HFFc6 (cell line): Measurements from ENCODE around the gene KIF1C. TPM values are rescaled to one million over a fixed set of nuclear protein-coding genes. Genes with fewer than 3 reads are reported as not detected.

Source experiments
- DNase-seq: peaks from one replicate; pipeline ENCODE4 v3.0.0-alpha.2; 2018
- H3K27ac Mint-ChIP-seq: 2 replicates; pipeline ENCODE4 v1.8.0; 2020; ENCODE audit warnings: mild to moderate bottlenecking, mixed read lengths
- H3K27me3 Mint-ChIP-seq: 2 replicates; pipeline ENCODE4 v1.8.0; 2021; ENCODE audit warnings: mild to moderate bottlenecking, moderate library complexity, mixed read lengths; ENCODE audit not compliant: insufficient read depth
- H3K36me3 Mint-ChIP-seq: 2 replicates; pipeline ENCODE4 v1.8.0; 2021; ENCODE audit warnings: low read depth, mixed read lengths
- H3K4me1 Mint-ChIP-seq: 2 replicates; pipeline ENCODE4 v1.8.0; 2020; ENCODE audit warnings: low read depth, mixed read lengths
- H3K4me3 Mint-ChIP-seq: 2 replicates; pipeline ENCODE4 v1.8.0; 2020; ENCODE audit warnings: mild to moderate bottlenecking, moderate library complexity, mixed read lengths
- H3K9me3 Mint-ChIP-seq: 2 replicates; pipeline ENCODE4 v1.8.0; 2020; ENCODE audit warnings: mild to moderate bottlenecking, mixed read lengths
- total RNA-seq, 6 experiments: library from RNA; stranded (reverse); fragmentation: NEBNext Ultra II Directional; extraction: Animal tissue kit (Norgen Biotek cat#: 25700); gene quantifications; 2 replicates in 1 of 6; 3 replicates in 5 of 6; pipeline ENCODE4 v1.2.3, GENCODE V29; 2021
- TF ChIP-seq, protein P1 (sequence below): fragments of 200-600 bp; sonication (generic); IDR thresholded peaks from 2 replicates; pipeline ENCODE4 v1.5.0; 2021; ENCODE audit warnings: antibody characterized with exemption, mild to moderate bottlenecking

Gene KIF1C
- total RNA-seq, 6 experiments from 2014 or later: 174 to 200 (median 178) TPM

GRCh38 chr17:4956493-4957061 is 41.2 kb upstream of the KIF1C start:
- H3K36me3 Mint-ChIP-seq: peaks cover 31% of the 10 kb centered on the region
- H3K9me3 Mint-ChIP-seq: no peaks in the 10 kb centered on the region
- no peak overlapping the region for H3K27ac Mint-ChIP-seq
- no peak overlapping the region for H3K4me3 Mint-ChIP-seq
- peaks cover 22% of the 10 kb centered on the region for H3K4me1 Mint-ChIP-seq
- TF ChIP-seq, protein P1, sequence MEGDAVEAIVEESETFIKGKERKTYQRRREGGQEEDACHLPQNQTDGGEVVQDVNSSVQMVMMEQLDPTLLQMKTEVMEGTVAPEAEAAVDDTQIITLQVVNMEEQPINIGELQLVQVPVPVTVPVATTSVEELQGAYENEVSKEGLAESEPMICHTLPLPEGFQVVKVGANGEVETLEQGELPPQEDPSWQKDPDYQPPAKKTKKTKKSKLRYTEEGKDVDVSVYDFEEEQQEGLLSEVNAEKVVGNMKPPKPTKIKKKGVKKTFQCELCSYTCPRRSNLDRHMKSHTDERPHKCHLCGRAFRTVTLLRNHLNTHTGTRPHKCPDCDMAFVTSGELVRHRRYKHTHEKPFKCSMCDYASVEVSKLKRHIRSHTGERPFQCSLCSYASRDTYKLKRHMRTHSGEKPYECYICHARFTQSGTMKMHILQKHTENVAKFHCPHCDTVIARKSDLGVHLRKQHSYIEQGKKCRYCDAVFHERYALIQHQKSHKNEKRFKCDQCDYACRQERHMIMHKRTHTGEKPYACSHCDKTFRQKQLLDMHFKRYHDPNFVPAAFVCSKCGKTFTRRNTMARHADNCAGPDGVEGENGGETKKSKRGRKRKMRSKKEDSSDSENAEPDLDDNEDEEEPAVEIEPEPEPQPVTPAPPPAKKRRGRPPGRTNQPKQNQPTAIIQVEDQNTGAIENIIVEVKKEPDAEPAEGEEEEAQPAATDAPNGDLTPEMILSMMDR: peak; percentile 52; the same call in 1 of the 2 replicates
- H3K27me3 Mint-ChIP-seq: peaks cover 6% of the 10 kb centered on the region
- no peak for DNase-seq

DNA sequence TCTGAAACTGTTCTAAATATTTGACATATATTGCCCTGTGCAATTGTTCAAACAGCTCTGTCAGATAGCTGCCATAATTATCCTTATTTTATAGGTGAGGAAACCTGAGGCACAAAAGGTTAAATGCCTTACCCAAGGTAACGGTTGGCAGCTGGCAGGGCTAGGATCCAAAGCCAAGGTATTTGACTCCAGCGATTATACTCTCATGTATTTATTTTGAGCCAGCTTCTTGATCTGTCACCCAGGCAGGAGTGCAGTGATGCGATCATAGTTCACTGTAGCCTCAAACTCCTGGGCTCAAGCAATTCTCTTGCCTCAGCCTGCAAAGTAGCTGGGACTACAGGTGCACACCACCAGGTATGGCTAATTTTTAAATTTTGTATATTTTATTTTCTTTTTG is 39.6 kb upstream of the KIF1C start:
- H3K36me3 Mint-ChIP-seq: peaks cover 31% of the 10 kb centered on the region
- no peak overlapping the region for H3K27ac Mint-ChIP-seq
- H3K27me3 Mint-ChIP-seq: peaks cover 6% of the 10 kb centered on the region
- TF ChIP-seq, protein P1: no peak
- no peaks in the 10 kb centered on the region for H3K9me3 Mint-ChIP-seq
- peaks cover 13% of the 10 kb centered on the region for H3K4me1 Mint-ChIP-seq
- no peak overlapping the region for H3K4me3 Mint-ChIP-seq
- DNase-seq: no peak

- TF ChIP-seq, protein P1: no peak
- H3K27me3 Mint-ChIP-seq: peaks cover 8% of the 10 kb centered on the region
- H3K4me1 Mint-ChIP-seq: 0 out of 2 replicates have a peak, but pooled peaks cover under 1% of the 10 kb centered on the region
- no peak overlapping the region for H3K4me3 Mint-ChIP-seq
- peaks cover 31% of the 10 kb centered on the region for H3K36me3 Mint-ChIP-seq
- DNase-seq: no peak
- no peak overlapping the region for H3K27ac Mint-ChIP-seq
- no peaks in the 10 kb centered on the region for H3K9me3 Mint-ChIP-seq
These were observed 38.3 kb upstream of the KIF1C start for GRCh38 chr17:4959261-4959965.

- H3K27ac Mint-ChIP-seq: no peak overlapping the region
- peaks cover 4% of the 10 kb centered on the region for H3K4me1 Mint-ChIP-seq
- peaks cover 35% of the 10 kb centered on the region for H3K36me3 Mint-ChIP-seq
- TF ChIP-seq, protein P1: no peak
- H3K4me3 Mint-ChIP-seq: no peak overlapping the region
- H3K9me3 Mint-ChIP-seq: no peaks in the 10 kb centered on the region
- DNase-seq: no peak
- H3K27me3 Mint-ChIP-seq: peaks cover 13% of the 10 kb centered on the region
These were observed 37.3 kb upstream of the KIF1C start for GRCh38 chr17:4960279-4960922.

DNA sequence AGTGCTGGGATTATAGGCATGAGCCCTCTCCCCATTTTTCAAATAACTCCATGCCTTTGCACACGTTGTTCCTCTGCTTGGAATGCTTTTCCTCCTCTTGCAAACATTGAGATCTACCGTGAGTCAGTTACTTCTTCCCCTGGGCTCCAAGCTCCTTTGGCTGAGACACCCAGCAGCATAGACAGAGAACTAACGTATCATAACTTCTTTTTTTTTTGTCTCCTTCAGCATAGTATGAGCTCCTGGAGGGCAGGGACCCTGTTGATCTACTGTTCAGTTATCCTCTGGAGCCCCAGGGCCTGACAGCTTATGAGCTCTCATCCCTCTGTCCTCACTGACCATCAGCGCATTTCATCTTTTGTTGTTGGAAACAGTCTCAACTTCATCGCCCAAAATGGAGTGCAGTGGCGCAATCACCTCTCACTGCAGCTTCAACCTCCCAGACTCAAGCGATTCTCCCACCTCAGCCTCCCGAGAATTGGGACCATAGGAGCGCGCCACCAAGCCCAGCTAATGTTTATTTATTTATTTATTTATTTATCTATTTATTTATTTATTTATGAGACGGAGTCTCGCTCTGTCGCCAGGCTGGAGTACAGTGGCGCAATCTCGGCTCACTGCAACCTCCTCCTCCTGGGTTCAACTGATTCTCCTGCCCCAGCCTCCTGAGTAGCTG is 32.3 kb upstream of the KIF1C start:
- DNase-seq: no peak
- peaks cover 15% of the 10 kb centered on the region for H3K4me1 Mint-ChIP-seq
- peaks cover 18% of the 10 kb centered on the region for H3K27me3 Mint-ChIP-seq
- H3K4me3 Mint-ChIP-seq: no peak overlapping the region; the same call in 1 of the 2 replicates
- peaks cover 4% of the 10 kb centered on the region; the same call in 1 of the 2 replicates for H3K9me3 Mint-ChIP-seq
- peaks cover 20% of the 10 kb centered on the region for H3K36me3 Mint-ChIP-seq
- H3K27ac Mint-ChIP-seq: peak overlapping the region; percentile 67
- TF ChIP-seq, protein P1: no peak
